GM19395 (cell line): ENCODE data around the gene RPL28.

ENCODE experiments used
- ATAC-seq: cut with Tn5 transposase; IDR thresholded peaks from one replicate; pipeline ENCODE4 v1.9.1; 2021; ENCODE audit warnings: mild to moderate bottlenecking, moderate library complexity; ENCODE audit not compliant: unreplicated experiment

RPL28 gene

GRCh38 chr19:55372316-55373081 is 13.2 kb upstream of the RPL28 start:
- no peak for ATAC-seq

GRCh38 chr19:55373306-55373992 is 12.3 kb upstream of the RPL28 start:
- ATAC-seq, result no peak

- ATAC-seq, result no peak
Observed at GRCh38 chr19:55373993-55374757, 11.6 kb upstream of the RPL28 start.

GRCh38 chr19:55376241-55376933 is 9.3 kb upstream of the RPL28 start, which contains the start of gene TMEM190:
TMEM190 (plus strand) TSS chr19:55376826; CDS start chr19:55376854, 28 bp downstream.
- ATAC-seq, result no peak

- ATAC-seq, result no peak
Observed at GRCh38 chr19:55377356-55378131, 8.2 kb upstream of the RPL28 start.

GRCh38 chr19:55379174-55379573 is 6.6 kb upstream of the RPL28 start:
- ATAC-seq, result no peak

GRCh38 chr19:55382013-55382412 is 3.7 kb upstream of the RPL28 start:
- ATAC-seq, result no peak

- no peak for ATAC-seq
Observed at GRCh38 chr19:55382522-55383054, 3.1 kb upstream of the RPL28 start.

- ATAC-seq, result no peak
Observed at GRCh38 chr19:55383279-55384130, 2.2 kb upstream of the RPL28 start.

GRCh38 chr19:55384131-55384919 is 1.4 kb upstream of the RPL28 start, which contains the start of gene TMEM238:
TMEM238 (minus strand) TSS chr19:55384292; CDS start chr19:55384259, 33 bp downstream.
- ATAC-seq, result no peak

GRCh38 chr19:55384920-55385723 is 610 bp upstream of the RPL28 start:
- peak; percentile 73 for ATAC-seq

- no peak for ATAC-seq
Observed at GRCh38 chr19:55386493-55386971, 800 bp downstream of the RPL28 start.

GRCh38 chr19:55387736-55388497 is 2.2 kb downstream of the RPL28 start:
- ATAC-seq, result no peak

- no peak for ATAC-seq
Observed at GRCh38 chr19:55389386-55390317, 3.9 kb downstream of the RPL28 start.

GRCh38 chr19:55390461-55390880 is 4.7 kb downstream of the RPL28 start:
- ATAC-seq, result no peak
